ENCODE results near the gene DSPP. TPM values are rescaled to one million over a fixed set of nuclear protein-coding genes. Genes with fewer than 3 reads are reported as not detected.

The DSPP gene
- total and polyA plus RNA-seq, 2 of the 4 experiments (the other 2 are of a cell fraction): not detected

GRCh38 chr4:87601361-87601760 is 7.0 kb upstream of the DSPP start:
- Histone ChIP-seq H3K56ac (ENCODE audit: extremely low read depth, insufficient read depth, low read length) (no peak overlapping the region), H4K20me1 (ENCODE audit: insufficient read depth, low read length) (no peaks in the 10 kb centered on the region), H3K9me3 (ENCODE audit: control insufficient read depth, insufficient read depth, low read length) (no peaks in the 10 kb centered on the region), H3K18ac (ENCODE audit: low read depth, low read length) (no peak overlapping the region), H2BK15ac (ENCODE audit: low read depth, low read length) (no peak overlapping the region), H2AK9ac (replicated peaks; ENCODE audit: low read depth, low read length, poor library complexity) (no peak overlapping the region), H3K79me1 (ENCODE audit: low read depth in 1 of 2, low read length in 2 of 2) (no peaks in the 10 kb centered on the region), H2AK5ac (ENCODE audit: low read depth, low read length) (no peak overlapping the region), H3K23ac (ENCODE audit: low read depth, low read length) (no peak overlapping the region), H3K4me3 (ENCODE audit: insufficient read depth, low read depth, low read length) (no peak overlapping the region), H2AFZ (replicated peaks; ENCODE audit: low read length, poor library complexity) (no peak overlapping the region), H4K91ac (ENCODE audit: insufficient read depth, low read depth, low read length) (no peak overlapping the region), H3K4me2 (ENCODE audit: low read depth, low read length) (no peak overlapping the region), H3K36me3 (ENCODE audit: control insufficient read depth, insufficient read depth, low read length) (no peaks in the 10 kb centered on the region), H2BK20ac (ENCODE audit: low read depth, low read length) (no peak overlapping the region), H4K5ac (ENCODE audit: low read depth, low read length) (no peak overlapping the region), H3K9me1 (ENCODE audit: insufficient read depth, low read length) (no peaks in the 10 kb centered on the region), H4K8ac (ENCODE audit: low read depth in 2 of 2, low read length in 2 of 2) (no peak overlapping the region), H3K14ac (replicated peaks; ENCODE audit: low read depth, low read length) (no peak overlapping the region), H3K9ac (ENCODE audit: low read depth, low read length) (no peak overlapping the region), H2BK120ac (ENCODE audit: low read depth, low read length) (no peak overlapping the region), H3K27ac (ENCODE audit: insufficient read depth, low read length) (no peak overlapping the region), H3K27me3 (ENCODE audit: control insufficient read depth, insufficient read depth, low read length) (no peaks in the 10 kb centered on the region), H3K4ac (ENCODE audit: low read depth, low read length) (no peak overlapping the region), H2BK5ac (ENCODE audit: low read depth, low read length, poor library complexity, severe bottlenecking) (no peak overlapping the region), H3K4me1 (ENCODE audit: control insufficient read depth, insufficient read depth, low read length) (no peaks in the 10 kb centered on the region)
- dilution Hi-C loops (cut with HindIII; ENCODE audit: low sequenced_read_pairs, unreplicated experiment) (no loop called here), intact Hi-C loops (cut with micrococcal nuclease) (no loop called here), in situ Hi-C loops (cut with MboI; ENCODE audit: low sequenced_read_pairs) (no loop called here)
- DNase-seq (no peak), ATAC-seq (ENCODE audit: low read depth) (no peak)
- no TSS peak for BruUV-seq (replicated peaks)
- ChIA-PET POLR2A (ENCODE audit: unreplicated experiment) (interaction anchor here (0.6 kb wide), 1 partner anchor 9 kb away, joined by 3 read pairs; no protein-coding TSS in a partner anchor), CTCF (no interaction called here)
- TF ChIP-seq USF2 (IDR thresholded peaks at IDR 0.05; ENCODE audit: low read depth, low read length) (no peak), NFE2L2 (IDR thresholded peaks at IDR 0.05; ENCODE audit: low read depth, low read length) (no peak), FOS (IDR thresholded peaks at IDR 0.05; ENCODE audit: low read depth, low read length) (no peak), RAD21 (IDR thresholded peaks at IDR 0.05; ENCODE audit: low read length) (no peak), MAFK (IDR thresholded peaks at IDR 0.05; ENCODE audit: low read depth, low read length) (no peak), BHLHE40 (IDR thresholded peaks at IDR 0.05; ENCODE audit: low read depth, low read length) (no peak), MXI1 (IDR thresholded peaks at IDR 0.05; ENCODE audit: borderline replicate concordance, low read depth, low read length) (no peak), MAZ (IDR thresholded peaks at IDR 0.05; ENCODE audit: borderline replicate concordance, low read depth, low read length) (no peak), CEBPB (IDR thresholded peaks at IDR 0.05; ENCODE audit: low read depth, low read length) (no peak), POLR2A (IDR thresholded peaks at IDR 0.05; ENCODE audit: low read depth, low read length) (no peak), RCOR1 (IDR thresholded peaks at IDR 0.05; ENCODE audit: insufficient replicate concordance, low read length) (no peak), CHD1 (IDR thresholded peaks at IDR 0.05; ENCODE audit: low read depth, low read length) (no peak), SMC3 (IDR thresholded peaks at IDR 0.05; ENCODE audit: low read depth, low read length) (no peak), CTCF (conservative IDR thresholded peaks at IDR 0.05; ENCODE audit: low read depth, low read length) (no peak), RFX5 (IDR thresholded peaks at IDR 0.05; ENCODE audit: low read depth, low read length) (no peak)
- TF ChIP-seq, protein P1, sequence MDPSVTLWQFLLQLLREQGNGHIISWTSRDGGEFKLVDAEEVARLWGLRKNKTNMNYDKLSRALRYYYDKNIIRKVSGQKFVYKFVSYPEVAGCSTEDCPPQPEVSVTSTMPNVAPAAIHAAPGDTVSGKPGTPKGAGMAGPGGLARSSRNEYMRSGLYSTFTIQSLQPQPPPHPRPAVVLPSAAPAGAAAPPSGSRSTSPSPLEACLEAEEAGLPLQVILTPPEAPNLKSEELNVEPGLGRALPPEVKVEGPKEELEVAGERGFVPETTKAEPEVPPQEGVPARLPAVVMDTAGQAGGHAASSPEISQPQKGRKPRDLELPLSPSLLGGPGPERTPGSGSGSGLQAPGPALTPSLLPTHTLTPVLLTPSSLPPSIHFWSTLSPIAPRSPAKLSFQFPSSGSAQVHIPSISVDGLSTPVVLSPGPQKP (IDR thresholded peaks at IDR 0.05; ENCODE audit: borderline replicate concordance, low read depth, low read length): no peak
